Neural cell (in vitro differentiated cells): ENCODE results near the gene ZNF383. TPM values are rescaled to one million over a fixed set of nuclear protein-coding genes. Genes with fewer than 3 reads are reported as not detected.

Experiments used
- H2AFZ ChIP-seq: fragments of 200-600, 300-800 bp; sonication (generic), shearing (Covaris generic); 2 replicates; pipeline ENCODE4 v1.6.0; 2014; ENCODE audit warnings: low read depth, mild to moderate bottlenecking, antibody characterized with exemption, low read length, moderate library complexity
- H3F3A ChIP-seq: fragments of 200-600 bp; shearing (Covaris generic); 2 replicates; pipeline ENCODE4 v1.6.1; 2016; ENCODE audit warnings: mild to moderate bottlenecking, moderate library complexity, mixed read lengths, antibody characterized with exemption, low read length; ENCODE audit not compliant: insufficient read depth, poor library complexity, severe bottlenecking
- H3K27ac ChIP-seq: fragments of 200-600, 300-800 bp; sonication (generic), shearing (Covaris generic); 2 replicates; pipeline ENCODE4 v1.5.1; 2014; ENCODE audit warnings: mild to moderate bottlenecking, low read length, moderate library complexity
- H3K27me3 ChIP-seq: fragments of 300-800, 200-600 bp; sonication (generic), shearing (Covaris generic); 2 replicates; pipeline ENCODE4 v1.6.0; 2014; ENCODE audit warnings: mild to moderate bottlenecking, low read depth, low read length, moderate library complexity; ENCODE audit not compliant: insufficient read depth
- H3K36me3 ChIP-seq: fragments of 300-800, 200-600 bp; sonication (generic), shearing (Covaris generic); 2 replicates; pipeline ENCODE4 v1.5.1; 2014; ENCODE audit warnings: mild to moderate bottlenecking, antibody characterized with exemption, low read length, moderate library complexity; ENCODE audit not compliant: insufficient read depth
- H3K4me2 ChIP-seq: fragments of 300-800, 200-600 bp; sonication (generic), shearing (Covaris generic); 2 replicates; pipeline ENCODE4 v1.6.0; 2014; ENCODE audit warnings: mild to moderate bottlenecking, low read length
- H3K4me3 ChIP-seq: fragments of 300-800, 200-600 bp; sonication (generic), shearing (Covaris generic); 2 replicates; pipeline ENCODE4 v1.5.1; 2014; ENCODE audit warnings: mild to moderate bottlenecking, low read length, moderate library complexity
- H3K79me2 ChIP-seq: fragments of 200-600 bp; shearing (Covaris generic); replicated peaks from 2 replicates; pipeline ENCODE4 v1.6.0; 2014; ENCODE audit warnings: mild to moderate bottlenecking, low read length, moderate library complexity; ENCODE audit not compliant: insufficient read depth
- H3K9ac ChIP-seq: fragments of 300-800, 200-600 bp; sonication (generic), shearing (Covaris generic); 2 replicates; pipeline ENCODE4 v1.6.1; 2016; ENCODE audit warnings: mild to moderate bottlenecking, low read length, mixed read lengths
- H3K9me2 ChIP-seq: fragments of 200-600 bp; shearing (Covaris generic); 2 replicates; pipeline ENCODE4 v1.6.1; 2016; ENCODE audit warnings: mild to moderate bottlenecking, low read length, mixed read lengths; ENCODE audit not compliant: insufficient read depth
- H3K9me3 ChIP-seq: fragments of 200-600, 300-800 bp; sonication (generic), shearing (Covaris generic); 2 replicates; pipeline ENCODE4 v1.6.1; 2016; ENCODE audit warnings: mild to moderate bottlenecking, mixed run types, low read length, moderate library complexity, mixed read lengths
- H4K20me1 ChIP-seq: fragments of 200-600 bp; shearing (Covaris generic); 2 replicates; pipeline ENCODE4 v1.6.1; 2016; ENCODE audit warnings: mild to moderate bottlenecking, mixed run types; ENCODE audit not compliant: insufficient read depth
- EP300 ChIP-seq: fragments of 450-650 bp; conservative IDR thresholded peaks from 2 replicates; pipeline ENCODE4 v1.6.1; 2014; ENCODE audit warnings: antibody characterized with exemption, mild to moderate bottlenecking, moderate library complexity; ENCODE audit not compliant: poor library complexity, severe bottlenecking
- EZH2 ChIP-seq: fragments of 200-600, 300-800 bp; shearing (Covaris generic), sonication (generic); IDR thresholded peaks from 2 replicates; pipeline ENCODE4 v1.6.1; 2014; ENCODE audit warnings: antibody characterized with exemption, low read length, borderline replicate concordance, mild to moderate bottlenecking; ENCODE audit not compliant: insufficient read depth, poor library complexity, severe bottlenecking
- MXI1 ChIP-seq: fragments of 450-650 bp; conservative IDR thresholded peaks from 2 replicates; pipeline ENCODE4 v1.6.1; 2014; ENCODE audit warnings: antibody characterized with exemption, mild to moderate bottlenecking; ENCODE audit not compliant: poor library complexity, severe bottlenecking
- POLR2AphosphoS5 ChIP-seq: IDR thresholded peaks from 2 replicates; pipeline ENCODE4 v1.6.1; 2012
- RAD21 ChIP-seq: fragments of 450-650 bp; conservative IDR thresholded peaks from 2 replicates; pipeline ENCODE4 v1.6.1; 2014; ENCODE audit warnings: antibody characterized with exemption, mild to moderate bottlenecking, moderate library complexity
- SMC3 ChIP-seq: fragments of 450-650 bp; conservative IDR thresholded peaks from 2 replicates; pipeline ENCODE4 v1.6.1; 2014; ENCODE audit warnings: antibody characterized with exemption, mild to moderate bottlenecking, moderate library complexity; ENCODE audit not compliant: poor library complexity
- TAF1 ChIP-seq: IDR thresholded peaks from 2 replicates; pipeline ENCODE4 v1.6.1; 2012; ENCODE audit warnings: low read depth
- polyA plus RNA-seq: library from polyadenylated mRNA; depleted of rRNA; stranded (reverse); fragments of >200 nt; gene quantifications from 2 replicates; pipeline ENCODE4 v1.2.3, GENCODE V29; 2014
- TF ChIP-seq, protein P1 (sequence below): fragments of 450-650 bp; IDR thresholded peaks from 2 replicates; pipeline ENCODE4 v1.5.1; 2014; ENCODE audit warnings: antibody characterized with exemption, mild to moderate bottlenecking, moderate library complexity; ENCODE audit not compliant: poor library complexity, severe bottlenecking
- TF ChIP-seq, protein P2 (sequence below): IDR thresholded peaks from 2 replicates; pipeline ENCODE4 v1.6.1; 2012; ENCODE audit warnings: borderline replicate concordance

The ZNF383 gene
- polyA plus RNA-seq, 1 donor from 2014 or later: 10.3 TPM

DNA sequence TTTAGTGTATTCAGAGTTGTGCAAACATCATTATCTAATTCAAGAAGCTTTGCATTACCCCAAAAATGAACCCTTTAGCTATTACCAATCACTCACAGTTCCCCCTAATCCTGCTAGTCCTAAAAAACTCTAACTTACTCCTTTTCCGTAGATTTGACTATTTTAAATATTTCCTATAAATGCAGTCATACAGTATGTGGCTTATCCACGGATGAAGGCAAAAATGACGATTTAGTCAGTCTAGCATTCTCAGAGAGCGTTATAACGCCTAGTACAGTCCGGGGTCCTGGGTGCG, 587 bp upstream of the ZNF383 start:
- Histone ChIP-seq H3K36me3 (no peaks in the 10 kb centered on the region), H3K9ac (peak overlapping the region; percentile 87), H3F3A (no peaks in the 10 kb centered on the region), H3K27ac (peak overlapping the region; percentile 87), H3K27me3 (no peaks in the 10 kb centered on the region), H3K9me2 (no peaks in the 10 kb centered on the region), H3K9me3 (no peaks in the 10 kb centered on the region), H4K20me1 (no peaks in the 10 kb centered on the region), H2AFZ (peak overlapping the region; percentile 100), H3K79me2 (peaks cover 9% of the 10 kb centered on the region), H3K4me3 (peak overlapping the region; percentile 88), H3K4me2 (peak overlapping the region; percentile 50)
- TF ChIP-seq POLR2AphosphoS5 (no peak), MXI1 (no peak), RAD21 (no peak), TAF1 (no peak), EZH2 (no peak), EP300 (no peak), SMC3 (no peak)
- TF ChIP-seq, protein P1, sequence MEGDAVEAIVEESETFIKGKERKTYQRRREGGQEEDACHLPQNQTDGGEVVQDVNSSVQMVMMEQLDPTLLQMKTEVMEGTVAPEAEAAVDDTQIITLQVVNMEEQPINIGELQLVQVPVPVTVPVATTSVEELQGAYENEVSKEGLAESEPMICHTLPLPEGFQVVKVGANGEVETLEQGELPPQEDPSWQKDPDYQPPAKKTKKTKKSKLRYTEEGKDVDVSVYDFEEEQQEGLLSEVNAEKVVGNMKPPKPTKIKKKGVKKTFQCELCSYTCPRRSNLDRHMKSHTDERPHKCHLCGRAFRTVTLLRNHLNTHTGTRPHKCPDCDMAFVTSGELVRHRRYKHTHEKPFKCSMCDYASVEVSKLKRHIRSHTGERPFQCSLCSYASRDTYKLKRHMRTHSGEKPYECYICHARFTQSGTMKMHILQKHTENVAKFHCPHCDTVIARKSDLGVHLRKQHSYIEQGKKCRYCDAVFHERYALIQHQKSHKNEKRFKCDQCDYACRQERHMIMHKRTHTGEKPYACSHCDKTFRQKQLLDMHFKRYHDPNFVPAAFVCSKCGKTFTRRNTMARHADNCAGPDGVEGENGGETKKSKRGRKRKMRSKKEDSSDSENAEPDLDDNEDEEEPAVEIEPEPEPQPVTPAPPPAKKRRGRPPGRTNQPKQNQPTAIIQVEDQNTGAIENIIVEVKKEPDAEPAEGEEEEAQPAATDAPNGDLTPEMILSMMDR: no peak
- TF ChIP-seq, protein P2, sequence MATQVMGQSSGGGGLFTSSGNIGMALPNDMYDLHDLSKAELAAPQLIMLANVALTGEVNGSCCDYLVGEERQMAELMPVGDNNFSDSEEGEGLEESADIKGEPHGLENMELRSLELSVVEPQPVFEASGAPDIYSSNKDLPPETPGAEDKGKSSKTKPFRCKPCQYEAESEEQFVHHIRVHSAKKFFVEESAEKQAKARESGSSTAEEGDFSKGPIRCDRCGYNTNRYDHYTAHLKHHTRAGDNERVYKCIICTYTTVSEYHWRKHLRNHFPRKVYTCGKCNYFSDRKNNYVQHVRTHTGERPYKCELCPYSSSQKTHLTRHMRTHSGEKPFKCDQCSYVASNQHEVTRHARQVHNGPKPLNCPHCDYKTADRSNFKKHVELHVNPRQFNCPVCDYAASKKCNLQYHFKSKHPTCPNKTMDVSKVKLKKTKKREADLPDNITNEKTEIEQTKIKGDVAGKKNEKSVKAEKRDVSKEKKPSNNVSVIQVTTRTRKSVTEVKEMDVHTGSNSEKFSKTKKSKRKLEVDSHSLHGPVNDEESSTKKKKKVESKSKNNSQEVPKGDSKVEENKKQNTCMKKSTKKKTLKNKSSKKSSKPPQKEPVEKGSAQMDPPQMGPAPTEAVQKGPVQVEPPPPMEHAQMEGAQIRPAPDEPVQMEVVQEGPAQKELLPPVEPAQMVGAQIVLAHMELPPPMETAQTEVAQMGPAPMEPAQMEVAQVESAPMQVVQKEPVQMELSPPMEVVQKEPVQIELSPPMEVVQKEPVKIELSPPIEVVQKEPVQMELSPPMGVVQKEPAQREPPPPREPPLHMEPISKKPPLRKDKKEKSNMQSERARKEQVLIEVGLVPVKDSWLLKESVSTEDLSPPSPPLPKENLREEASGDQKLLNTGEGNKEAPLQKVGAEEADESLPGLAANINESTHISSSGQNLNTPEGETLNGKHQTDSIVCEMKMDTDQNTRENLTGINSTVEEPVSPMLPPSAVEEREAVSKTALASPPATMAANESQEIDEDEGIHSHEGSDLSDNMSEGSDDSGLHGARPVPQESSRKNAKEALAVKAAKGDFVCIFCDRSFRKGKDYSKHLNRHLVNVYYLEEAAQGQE: no peak

DNA sequence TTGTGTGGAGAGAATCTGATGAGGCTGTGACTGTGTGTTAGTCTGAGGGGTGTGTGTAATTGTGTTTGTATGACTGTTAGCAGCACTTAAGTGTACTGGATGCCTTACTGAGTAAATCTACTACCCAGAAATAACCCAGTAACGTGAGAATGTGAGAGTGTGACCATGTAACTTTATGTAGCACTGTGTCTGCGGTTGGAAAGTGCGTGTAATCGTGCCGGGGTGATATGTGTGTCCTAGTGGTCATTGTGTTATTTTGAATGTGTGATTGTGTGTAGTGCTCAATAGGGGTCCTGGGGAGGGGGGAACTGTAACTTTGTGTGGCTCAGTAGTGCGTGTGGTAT, 550 bp downstream of the ZNF383 start:
- H3K9me2 ChIP-seq: no peaks in the 10 kb centered on the region
- TF ChIP-seq TAF1 (no peak), SMC3 (no peak), POLR2AphosphoS5 (no peak), EP300 (no peak), MXI1 (no peak), EZH2 (no peak), RAD21 (no peak)
- TF ChIP-seq, protein P2: no peak
- TF ChIP-seq, protein P1: no peak
- H3K4me2 ChIP-seq: peak overlapping the region; percentile 95
- H2AFZ ChIP-seq: peak overlapping the region; percentile 100
- peak overlapping the region; percentile 87 for H3K27ac ChIP-seq
- no peaks in the 10 kb centered on the region for H3F3A ChIP-seq
- H3K4me3 ChIP-seq: peak overlapping the region; percentile 88
- H4K20me1 ChIP-seq: no peaks in the 10 kb centered on the region
- no peaks in the 10 kb centered on the region for H3K36me3 ChIP-seq
- peaks cover 9% of the 10 kb centered on the region for H3K79me2 ChIP-seq
- H3K9me3 ChIP-seq: no peaks in the 10 kb centered on the region
- no peaks in the 10 kb centered on the region for H3K27me3 ChIP-seq
- peak overlapping the region; percentile 87 for H3K9ac ChIP-seq
